Lower lobe of right lung (tissue), 2 donors: ENCODE measurements around the gene MITF. TPM values are rescaled to one million over a fixed set of nuclear protein-coding genes. Genes with fewer than 3 reads are reported as not detected.

ENCODE experiments used
- ATAC-seq, 2 donors: fragments of 200-7000 bp; cut with Tn5 transposase; one replicate each; pipeline ENCODE4 v1.9.1; 2020 to 2022; ENCODE audit warnings: mild to moderate bottlenecking in 2 of 2, moderate library complexity in 2 of 2
- DNase-seq: peaks from one replicate; pipeline ENCODE4 v3.0.0-alpha.2; 2020
- H3K27ac ChIP-seq: fragments of 200-600 bp; one replicate; pipeline ENCODE4 v1.8.0; 2022
- H3K27me3 ChIP-seq: fragments of 200-600 bp; one replicate; pipeline ENCODE4 v1.8.0; 2022; ENCODE audit warnings: low read depth
- H3K36me3 ChIP-seq: fragments of 200-600 bp; one replicate; pipeline ENCODE4 v1.8.0; 2022; ENCODE audit warnings: mild to moderate bottlenecking
- H3K4me1 ChIP-seq: fragments of 200-600 bp; one replicate; pipeline ENCODE4 v1.8.0; 2022
- H3K4me3 ChIP-seq: fragments of 200-600 bp; one replicate; pipeline ENCODE4 v1.8.0; 2022; ENCODE audit warnings: mild to moderate bottlenecking
- H3K9me3 ChIP-seq: fragments of 200-600 bp; one replicate; pipeline ENCODE4 v1.8.0; 2022
- CTCF ChIP-seq: fragments of 200-600 bp; IDR thresholded peaks from one replicate; pipeline ENCODE4 v1.8.0; 2022; ENCODE audit warnings: antibody characterized with exemption, mild to moderate bottlenecking
- intact Hi-C: fragments of 100-400 bp; cut with DNase I; formaldehyde crosslinking; loops from one replicate; pipeline ENCODE4 v1.11.0; 2022
- total RNA-seq: library from RNA; stranded (reverse); fragmentation: NEBNext Ultra II Directional; extraction: Animal tissue kit (Norgen Biotek cat#: 25700); gene quantifications from one replicate; pipeline ENCODE4 v1.2.1, GENCODE V29; 2021
- donor health status: DM: no; HTN: yes; CAD: no; lungs with severe emphysema.

MITF gene
- total RNA-seq, 1 donor from 2014 or later = 45.1 TPM

GRCh38 chr3:69710153-69710977 is 28.9 kb upstream of the MITF start:
- H3K9me3 ChIP-seq = no peaks in the 10 kb centered on the region
- no peaks in the 10 kb centered on the region for H3K36me3 ChIP-seq
- intact Hi-C loops = no loop called here
- ATAC-seq (no peak), DNase-seq (no peak)
- no peak overlapping the region for H3K4me3 ChIP-seq
- no peak for TF ChIP-seq CTCF
- H3K4me1 ChIP-seq = no peaks in the 10 kb centered on the region
- no peaks in the 10 kb centered on the region for H3K27me3 ChIP-seq
- no peak overlapping the region for H3K27ac ChIP-seq

- no peak for ATAC-seq
Measured at GRCh38 chr3:69712269-69712668, 27.0 kb upstream of the MITF start.

GRCh38 chr3:69712933-69713332 is 26.3 kb upstream of the MITF start:
- no peak for ATAC-seq
- no peak for TF ChIP-seq CTCF
- intact Hi-C loops = no loop called here

More at GRCh38 chr3:69712269-69712668, 27.0 kb upstream of the MITF start:
- TF ChIP-seq CTCF = no peak
- intact Hi-C loops = no loop called here
- no peaks in the 10 kb centered on the region for H3K9me3 ChIP-seq
- H3K27ac ChIP-seq = no peak overlapping the region
- H3K36me3 ChIP-seq = no peaks in the 10 kb centered on the region
- no peak overlapping the region for H3K4me3 ChIP-seq
- no peak for DNase-seq
- H3K4me1 ChIP-seq = no peaks in the 10 kb centered on the region
- no peaks in the 10 kb centered on the region for H3K27me3 ChIP-seq

GRCh38 chr3:69715204-69715603 is 24.1 kb upstream of the MITF start:
- no peak overlapping the region for H3K27ac ChIP-seq
- TF ChIP-seq CTCF = no peak
- ATAC-seq (no peak), DNase-seq (no peak)
- no peak overlapping the region for H3K4me3 ChIP-seq
- H3K36me3 ChIP-seq = no peaks in the 10 kb centered on the region
- H3K4me1 ChIP-seq = no peaks in the 10 kb centered on the region
- H3K9me3 ChIP-seq = no peaks in the 10 kb centered on the region
- no peaks in the 10 kb centered on the region for H3K27me3 ChIP-seq
- intact Hi-C loops = no loop called here

More at GRCh38 chr3:69712933-69713332, 26.3 kb upstream of the MITF start:
- Histone ChIP-seq H3K4me1 (no peaks in the 10 kb centered on the region), H3K27ac (no peak overlapping the region), H3K36me3 (no peaks in the 10 kb centered on the region), H3K9me3 (no peaks in the 10 kb centered on the region), H3K27me3 (no peaks in the 10 kb centered on the region), H3K4me3 (no peak overlapping the region)
- DNase-seq = no peak

GRCh38 chr3:69716119-69716518 is 23.1 kb upstream of the MITF start:
- Histone ChIP-seq H3K9me3 (no peaks in the 10 kb centered on the region), H3K4me3 (no peak overlapping the region), H3K27ac (no peak overlapping the region), H3K4me1 (no peaks in the 10 kb centered on the region), H3K36me3 (no peaks in the 10 kb centered on the region), H3K27me3 (no peaks in the 10 kb centered on the region)
- intact Hi-C loops = no loop called here
- no peak for TF ChIP-seq CTCF
- no peak for DNase-seq
- ATAC-seq = peak in 1 of 2 donors; percentile 12
